OCI-LY3 (cell line): ENCODE measurements around the gene TRAPPC2.

Experiments
- CTCF ChIP-seq: fragments of 200-600, 300-600 bp; sonication (generic); IDR thresholded peaks from 2 replicates; pipeline ENCODE4 v1.5.1; 2014; ENCODE audit warnings: antibody characterized with exemption, low read length, low read depth
- EZH2phosphoT487 ChIP-seq: fragments of 200-600 bp; shearing (Covaris generic); IDR thresholded peaks from 2 replicates; pipeline ENCODE4 v1.6.1; 2018; ENCODE audit warnings: antibody characterized with exemption, mixed run types, low read depth

- TF ChIP-seq CTCF, result no peak
- TF ChIP-seq EZH2phosphoT487, result no peak
Measured at GRCh38 chrX:13756381-13756780, 22.0 kb upstream of the TRAPPC2 start.
